Islet of Langerhans (tissue), 1 donor: ENCODE results near the gene ATP5MK.
A peak's percentile ranks its signal among the peaks of the same experiment; 100 is the strongest.
"Not testable (repeated sequence)": the region's sequence is repeated elsewhere in the genome, so short reads cannot be mapped to it uniquely, and the experiment has no call there.

Source experiments
- FAIRE-seq: peaks from one replicate; lab custom pipeline; 2011; peaks lifted over from hg19 to GRCh38; lab: Jason Lieb, UNC

Gene ATP5MK

GRCh38 chr10:103396789-103397087 is 463 bp upstream of the ATP5MK start:
- FAIRE-seq: no peak

- no peak for FAIRE-seq
Measured at GRCh38 chr10:103395754-103396066, 565 bp downstream of the ATP5MK start.

GRCh38 chr10:103394180-103394579 is 2.1 kb downstream of the ATP5MK start:
- no peak for FAIRE-seq

GRCh38 chr10:103382769-103383168 is 13.5 kb downstream of the ATP5MK start:
- no peak for FAIRE-seq

- FAIRE-seq: no peak
Measured at GRCh38 chr10:103374263-103374662, 22.0 kb downstream of the ATP5MK start.

- no peak for FAIRE-seq
Measured at GRCh38 chr10:103373544-103373943, 22.7 kb downstream of the ATP5MK start.

GRCh38 chr10:103367782-103368518 is 28.3 kb downstream of the ATP5MK start, which contains the start of gene TAF5:
Gene TAF5 (plus strand): TSS chr10:103367976. CDS start chr10:103367990, 14 bp downstream.
- FAIRE-seq: peak; percentile 74

GRCh38 chr10:103367379-103367781 is 28.9 kb downstream of the ATP5MK start:
- peak; percentile 47 for FAIRE-seq

GRCh38 chr10:103360791-103361190 is 35.5 kb downstream of the ATP5MK start:
- not testable (repeated sequence) for FAIRE-seq

- not testable (repeated sequence) for FAIRE-seq
Measured at GRCh38 chr10:103359493-103359892, 36.8 kb downstream of the ATP5MK start.

- FAIRE-seq: no peak
Measured at GRCh38 chr10:103355906-103356599, 40.2 kb downstream of the ATP5MK start.

GRCh38 chr10:103354567-103354966 is 41.7 kb downstream of the ATP5MK start:
- not testable (repeated sequence) for FAIRE-seq

- no peak for FAIRE-seq
Measured at GRCh38 chr10:103353281-103353680, 43.0 kb downstream of the ATP5MK start.

GRCh38 chr10:103350517-103351260 is 45.6 kb downstream of the ATP5MK start, which contains the start of gene PCGF6:
Gene PCGF6 (minus strand): TSS chr10:103351140. CDS start chr10:103351066, 74 bp downstream.
- FAIRE-seq: no peak

- no peak for FAIRE-seq
Measured at GRCh38 chr10:103350175-103350516, 46.1 kb downstream of the ATP5MK start.
